ENCODE results near the gene TIAM1.

TIAM1 gene

DNA sequence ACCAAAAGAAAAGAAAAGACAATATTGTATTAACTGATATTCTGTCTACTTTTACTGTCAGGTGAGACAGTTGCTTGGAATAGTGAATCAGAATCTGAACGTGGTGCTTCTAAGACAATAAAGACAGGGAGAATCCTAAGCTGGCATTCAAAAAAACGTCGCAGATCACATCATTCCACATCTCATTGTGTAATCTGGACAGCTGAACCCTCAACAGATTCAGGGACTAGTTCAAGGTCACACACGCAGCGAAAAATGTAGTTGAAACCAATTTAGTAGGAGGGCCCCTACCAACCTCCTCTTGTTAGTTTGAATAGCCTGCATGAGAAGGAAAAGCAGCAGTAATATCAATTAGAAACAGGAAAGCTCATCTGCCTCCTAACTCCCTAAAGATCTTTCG, 259.4 kb downstream of the TIAM1 start:
- TF ChIP-seq CTCF (IDR thresholded peaks at IDR 0.05), result no peak

DNA sequence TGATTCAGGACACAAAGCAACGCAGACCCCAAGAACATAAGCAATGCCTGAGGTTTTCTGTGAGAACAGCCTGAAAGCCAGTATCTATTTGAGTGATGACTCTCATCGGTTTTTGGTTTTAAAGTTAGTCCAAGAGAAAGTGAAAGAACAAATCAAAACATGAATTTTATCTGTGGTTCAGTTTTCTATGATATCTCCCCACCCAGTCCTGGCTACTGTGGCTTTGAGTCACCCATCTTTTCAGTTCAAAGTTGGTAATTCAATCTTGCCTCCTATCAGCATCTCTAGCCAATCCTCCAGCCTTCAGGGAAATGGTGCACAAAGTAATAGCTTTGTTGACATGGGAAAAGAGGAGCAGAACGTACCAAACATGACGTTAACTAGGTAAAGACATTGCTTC, 265.3 kb downstream of the TIAM1 start:
- TF ChIP-seq CTCF (IDR thresholded peaks at IDR 0.05), result no peak

GRCh38 chr21:31078216-31078615, 265.8 kb downstream of the TIAM1 start:
- TF ChIP-seq CTCF (IDR thresholded peaks at IDR 0.05), result no peak

GRCh38 chr21:31075848-31076247, 268.2 kb downstream of the TIAM1 start:
- TF ChIP-seq CTCF (IDR thresholded peaks at IDR 0.05), result no peak

DNA sequence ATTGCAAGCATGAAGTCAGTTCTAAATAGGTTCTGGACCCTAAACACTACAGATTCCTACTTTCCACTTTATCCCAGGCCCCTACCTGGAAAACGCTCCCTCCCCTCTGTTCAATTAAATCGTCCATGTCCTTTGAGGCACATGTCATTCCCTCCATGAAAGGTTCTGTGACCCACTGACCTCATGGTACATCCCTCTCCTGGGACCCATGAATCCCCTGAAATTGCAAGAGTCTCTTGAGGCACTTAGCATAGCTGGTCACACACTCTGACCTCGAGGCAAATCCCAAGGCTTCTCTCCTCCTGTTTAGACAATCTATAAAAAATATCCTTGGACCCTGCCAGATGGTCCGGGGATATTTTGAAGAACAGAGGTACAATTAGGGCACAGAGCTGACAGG, 271.5 kb downstream of the TIAM1 start:
- no peak for TF ChIP-seq CTCF (IDR thresholded peaks at IDR 0.05)

Data from LNCAP (cell line).